ENCODE measurements around the gene FOXP2. TPM values are rescaled to one million over a fixed set of nuclear protein-coding genes. Genes with fewer than 3 reads are reported as not detected.

Gene FOXP2
- total RNA-seq (14.7 and 21.1 TPM in 2 replicates), polyA plus RNA-seq (8.1 and 10.0 TPM in 2 replicates)

DNA sequence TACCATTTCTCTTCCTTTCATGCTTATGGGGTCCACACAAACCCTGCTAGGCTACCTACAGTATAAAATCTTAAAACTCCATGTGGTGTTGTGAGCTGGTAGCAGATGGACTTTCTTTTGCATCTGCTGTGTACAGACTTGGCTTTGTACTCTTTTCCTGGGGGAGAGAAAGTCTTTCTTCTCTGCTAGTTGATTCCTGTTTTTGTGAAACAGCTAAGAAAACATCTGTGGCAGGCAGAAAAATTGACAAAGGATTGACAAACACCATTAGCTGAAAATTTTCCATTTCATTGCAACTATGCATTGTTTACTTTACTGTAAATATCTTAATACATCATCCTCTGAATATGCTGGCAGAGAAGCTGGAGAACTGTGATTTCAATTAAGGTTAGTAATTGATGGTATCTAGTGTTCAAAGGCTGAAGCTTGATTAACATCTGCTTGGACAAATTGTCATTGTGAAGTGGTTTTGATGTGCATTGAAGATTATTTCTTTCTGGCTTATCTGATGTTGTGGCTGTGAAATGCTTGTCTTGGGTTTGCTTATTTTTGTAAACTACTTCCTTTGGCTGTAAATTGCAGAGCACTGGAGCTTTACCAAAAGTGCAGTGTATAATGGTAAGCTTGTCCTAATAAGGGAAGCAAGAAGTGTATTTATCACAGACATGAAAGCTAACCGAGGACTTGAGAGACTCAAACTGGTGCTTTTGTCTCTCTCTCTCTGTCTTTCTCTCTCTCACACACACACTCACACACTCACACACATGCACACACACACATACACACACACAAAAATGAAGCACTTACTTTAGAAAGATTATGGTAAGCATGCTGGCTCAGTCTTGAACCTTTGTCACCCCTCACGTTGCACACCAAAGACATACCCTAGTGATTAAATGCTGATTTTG is at the start of gene FOXP2:
Gene FOXP2, plus strand, starts transcription at position 660 of the 908 bp plus-strand sequence. CDS start 11,697 bp downstream, outside the sequence.
- no peaks in the 10 kb centered on the region for H4K20me1 ChIP-seq (ENCODE audit: insufficient read depth, poor library complexity, severe bottlenecking)
- H3K36me3 ChIP-seq (replicated peaks; ENCODE audit: insufficient read depth, low read depth): no peaks in the 10 kb centered on the region
- H3K27me3 ChIP-seq: no peaks in the 10 kb centered on the region
- H3K4me2 ChIP-seq: peak within 1 kb of the TSS; percentile 71
- peak within 1 kb of the TSS; percentile 34 for H3K4me3 ChIP-seq
- DNase-seq (ENCODE audit: low spot score): no peak
- WGBS (ENCODE audit: low lambda C conversion rate, missing lambda C conversion rate): 6% methylated on average over 2 of the region's 2 CpGs
- H2AFZ ChIP-seq: peak within 1 kb of the TSS; percentile 50
- TF ChIP-seq EZH2phosphoT487 (IDR thresholded peaks at IDR 0.05; ENCODE audit: low read depth, severe bottlenecking, unreplicated experiment) (no peak), EZH2 (IDR thresholded peaks at IDR 0.05; ENCODE audit: borderline replicate concordance) (no peak)
- TF ChIP-seq, protein P1, sequence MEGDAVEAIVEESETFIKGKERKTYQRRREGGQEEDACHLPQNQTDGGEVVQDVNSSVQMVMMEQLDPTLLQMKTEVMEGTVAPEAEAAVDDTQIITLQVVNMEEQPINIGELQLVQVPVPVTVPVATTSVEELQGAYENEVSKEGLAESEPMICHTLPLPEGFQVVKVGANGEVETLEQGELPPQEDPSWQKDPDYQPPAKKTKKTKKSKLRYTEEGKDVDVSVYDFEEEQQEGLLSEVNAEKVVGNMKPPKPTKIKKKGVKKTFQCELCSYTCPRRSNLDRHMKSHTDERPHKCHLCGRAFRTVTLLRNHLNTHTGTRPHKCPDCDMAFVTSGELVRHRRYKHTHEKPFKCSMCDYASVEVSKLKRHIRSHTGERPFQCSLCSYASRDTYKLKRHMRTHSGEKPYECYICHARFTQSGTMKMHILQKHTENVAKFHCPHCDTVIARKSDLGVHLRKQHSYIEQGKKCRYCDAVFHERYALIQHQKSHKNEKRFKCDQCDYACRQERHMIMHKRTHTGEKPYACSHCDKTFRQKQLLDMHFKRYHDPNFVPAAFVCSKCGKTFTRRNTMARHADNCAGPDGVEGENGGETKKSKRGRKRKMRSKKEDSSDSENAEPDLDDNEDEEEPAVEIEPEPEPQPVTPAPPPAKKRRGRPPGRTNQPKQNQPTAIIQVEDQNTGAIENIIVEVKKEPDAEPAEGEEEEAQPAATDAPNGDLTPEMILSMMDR (IDR thresholded peaks at IDR 0.05; ENCODE audit: poor library complexity): no peak
- H3K4me1 ChIP-seq (ENCODE audit: insufficient read depth): peaks cover 22% of the 10 kb centered on the region
- peaks cover 14% of the 10 kb centered on the region for H3K79me2 ChIP-seq
- H3K27ac ChIP-seq: peak within 1 kb of the TSS; percentile 77
- H3K9me2 ChIP-seq (replicated peaks; ENCODE audit: insufficient read depth): no peaks in the 10 kb centered on the region
- no peaks in the 10 kb centered on the region for H3K9me3 ChIP-seq (ENCODE audit: low read depth)

DNA sequence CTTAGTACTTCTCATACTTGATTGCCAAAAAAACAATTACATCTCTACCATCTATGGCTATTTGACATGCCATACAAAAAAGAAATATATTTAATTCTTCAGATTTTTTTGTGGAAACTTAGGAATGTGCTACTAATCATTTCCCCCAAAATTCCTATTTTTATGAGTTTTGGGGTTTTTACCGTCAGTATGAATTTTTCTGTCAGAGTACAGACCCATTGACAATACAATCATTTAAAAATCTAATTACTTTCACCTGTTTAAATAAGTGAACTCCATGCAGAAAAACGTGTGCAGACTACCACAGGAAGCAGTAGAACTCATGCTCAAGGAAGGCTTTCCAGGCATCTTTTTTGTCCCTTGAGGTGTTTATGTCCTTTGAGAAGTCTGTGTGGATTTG is 48.8 kb upstream of the FOXP2 start:
- no peaks in the 10 kb centered on the region for H3K79me2 ChIP-seq
- H3K9me3 ChIP-seq (ENCODE audit: low read depth): no peaks in the 10 kb centered on the region
- no peaks in the 10 kb centered on the region for H4K20me1 ChIP-seq (ENCODE audit: insufficient read depth, poor library complexity, severe bottlenecking)
- no peaks in the 10 kb centered on the region for H3K4me1 ChIP-seq (ENCODE audit: insufficient read depth)
- DNase-seq (ENCODE audit: low spot score): no peak
- H3K9me2 ChIP-seq (replicated peaks; ENCODE audit: insufficient read depth): no peaks in the 10 kb centered on the region
- H3K4me3 ChIP-seq: no peak overlapping the region
- no peak overlapping the region for H3K4me2 ChIP-seq
- H3K27ac ChIP-seq: no peak overlapping the region
- 50% methylated on average over 2 of the region's 2 CpGs for WGBS (ENCODE audit: low lambda C conversion rate, missing lambda C conversion rate)
- no peak overlapping the region for H2AFZ ChIP-seq
- TF ChIP-seq EZH2phosphoT487 (IDR thresholded peaks at IDR 0.05; ENCODE audit: low read depth, severe bottlenecking, unreplicated experiment) (no peak), EZH2 (IDR thresholded peaks at IDR 0.05; ENCODE audit: borderline replicate concordance) (no peak)
- H3K36me3 ChIP-seq (replicated peaks; ENCODE audit: insufficient read depth, low read depth): no peaks in the 10 kb centered on the region
- H3K27me3 ChIP-seq: no peaks in the 10 kb centered on the region

DNA sequence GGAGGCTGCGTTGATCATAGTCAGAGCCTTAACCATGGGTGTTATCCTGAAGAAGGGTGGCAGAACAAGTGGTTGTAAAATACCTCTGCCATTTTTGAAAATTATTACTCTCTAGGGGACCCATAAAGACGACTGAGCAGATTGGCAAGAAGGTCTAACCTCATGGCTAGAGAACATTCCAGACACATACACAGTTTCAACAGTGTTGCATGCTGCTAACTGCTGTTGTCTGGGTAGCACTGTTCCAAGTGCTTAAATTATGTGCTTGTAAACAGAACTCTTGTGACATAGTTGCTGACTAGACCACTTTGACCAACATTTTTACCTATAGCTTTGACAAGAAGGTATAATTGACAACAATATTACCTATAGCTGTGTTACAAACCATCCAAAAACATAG is 46.1 kb upstream of the FOXP2 start:
- H4K20me1 ChIP-seq (ENCODE audit: insufficient read depth, poor library complexity, severe bottlenecking): no peaks in the 10 kb centered on the region
- no peaks in the 10 kb centered on the region for H3K27me3 ChIP-seq
- H3K36me3 ChIP-seq (replicated peaks; ENCODE audit: insufficient read depth, low read depth): no peaks in the 10 kb centered on the region
- 87% methylated on average over 2 of the region's 2 CpGs for WGBS (ENCODE audit: low lambda C conversion rate, missing lambda C conversion rate)
- DNase-seq (ENCODE audit: low spot score): no peak
- no peaks in the 10 kb centered on the region for H3K4me1 ChIP-seq (ENCODE audit: insufficient read depth)
- H3K79me2 ChIP-seq: no peaks in the 10 kb centered on the region
- no peak for TF ChIP-seq EZH2 (IDR thresholded peaks at IDR 0.05; ENCODE audit: borderline replicate concordance)
- TF ChIP-seq, protein P1 (IDR thresholded peaks at IDR 0.05; ENCODE audit: poor library complexity): no peak
- TF ChIP-seq EZH2phosphoT487 (IDR thresholded peaks at IDR 0.05; ENCODE audit: low read depth, severe bottlenecking, unreplicated experiment): no peak
- no peak overlapping the region for H3K4me3 ChIP-seq
- no peak overlapping the region for H3K4me2 ChIP-seq
- no peak overlapping the region for H3K27ac ChIP-seq
- H3K9me3 ChIP-seq (ENCODE audit: low read depth): no peaks in the 10 kb centered on the region
- H3K9me2 ChIP-seq (replicated peaks; ENCODE audit: insufficient read depth): no peaks in the 10 kb centered on the region
- no peak overlapping the region for H2AFZ ChIP-seq

DNA sequence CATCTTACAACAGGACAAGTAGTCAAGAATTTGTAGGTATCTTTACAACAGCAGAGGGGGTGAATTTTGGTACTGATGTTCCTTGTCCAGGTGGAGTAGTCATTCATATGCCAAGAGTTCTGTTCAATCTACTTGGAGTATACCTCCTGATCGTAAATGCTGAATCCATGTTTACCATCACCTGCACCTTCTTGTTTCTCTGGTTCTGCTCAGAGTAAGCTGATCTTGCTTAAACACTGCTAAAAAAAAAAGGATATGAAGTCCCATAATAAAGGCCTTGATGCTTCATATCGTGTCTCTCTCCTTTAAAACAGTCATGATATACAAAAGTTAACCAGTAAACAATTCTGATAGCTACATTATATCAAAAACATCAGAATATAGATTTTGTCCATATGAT is 45.3 kb upstream of the FOXP2 start:
- H2AFZ ChIP-seq: no peak overlapping the region
- H3K36me3 ChIP-seq (replicated peaks; ENCODE audit: insufficient read depth, low read depth): no peaks in the 10 kb centered on the region
- H3K79me2 ChIP-seq: no peaks in the 10 kb centered on the region
- H3K4me3 ChIP-seq: no peak overlapping the region
- no peaks in the 10 kb centered on the region for H3K4me1 ChIP-seq (ENCODE audit: insufficient read depth)
- TF ChIP-seq, protein P1 (IDR thresholded peaks at IDR 0.05; ENCODE audit: poor library complexity): no peak
- TF ChIP-seq EZH2 (IDR thresholded peaks at IDR 0.05; ENCODE audit: borderline replicate concordance) (no peak), EZH2phosphoT487 (IDR thresholded peaks at IDR 0.05; ENCODE audit: low read depth, severe bottlenecking, unreplicated experiment) (no peak)
- H3K4me2 ChIP-seq: no peak overlapping the region
- H3K27ac ChIP-seq: no peak overlapping the region
- no peaks in the 10 kb centered on the region for H3K9me2 ChIP-seq (replicated peaks; ENCODE audit: insufficient read depth)
- H3K27me3 ChIP-seq: no peaks in the 10 kb centered on the region
- H4K20me1 ChIP-seq (ENCODE audit: insufficient read depth, poor library complexity, severe bottlenecking): no peaks in the 10 kb centered on the region
- 85% methylated on average over 2 of the region's 2 CpGs for WGBS (ENCODE audit: low lambda C conversion rate, missing lambda C conversion rate)
- no peak for DNase-seq (ENCODE audit: low spot score)
- no peaks in the 10 kb centered on the region for H3K9me3 ChIP-seq (ENCODE audit: low read depth)
